ENCODE results near the gene RMDN2.
"Not testable (repeated sequence)": the region's sequence is repeated elsewhere in the genome, so short reads cannot be mapped to it uniquely, and the experiment has no call there.

The RMDN2 gene

DNA sequence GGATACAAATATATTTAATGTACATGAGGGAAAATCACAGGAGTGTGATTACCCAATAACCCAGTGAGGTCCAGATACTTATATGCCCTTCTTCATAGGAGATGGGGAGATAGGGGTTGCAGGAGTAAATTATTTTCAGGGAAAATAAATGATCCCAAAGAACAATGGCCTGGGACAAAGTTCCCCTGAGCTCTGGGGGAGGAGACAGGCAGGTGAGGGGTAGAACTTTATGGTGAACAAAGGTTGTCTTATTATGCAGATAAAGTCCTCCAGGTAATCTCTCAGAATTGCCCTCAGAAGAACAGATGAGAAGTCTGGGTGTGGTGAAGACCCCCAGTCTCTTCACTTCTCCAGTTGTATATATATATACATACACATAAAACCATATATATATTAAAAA is 22.1 kb upstream of the RMDN2 start:
- no peak for DNase-seq

DNA sequence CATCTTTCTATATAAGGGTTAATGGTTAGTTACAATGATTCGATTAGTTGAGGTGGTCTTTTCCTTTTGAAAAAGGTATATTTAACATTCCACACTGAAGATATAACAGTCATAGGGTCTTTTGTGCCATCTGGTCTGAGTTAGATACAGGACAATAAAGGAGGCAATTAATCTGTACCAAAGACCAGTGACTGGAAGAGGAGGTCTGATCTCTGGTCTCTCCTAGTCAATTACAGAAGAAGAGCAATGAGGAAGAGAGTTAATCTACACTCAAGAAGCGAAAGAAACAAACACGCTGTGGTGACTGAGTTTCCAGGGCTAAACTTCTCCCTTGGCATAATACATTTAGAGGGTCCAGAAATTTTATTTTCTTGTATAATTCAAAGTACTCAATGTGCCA is 20.7 kb upstream of the RMDN2 start:
- DNase-seq = no peak

DNA sequence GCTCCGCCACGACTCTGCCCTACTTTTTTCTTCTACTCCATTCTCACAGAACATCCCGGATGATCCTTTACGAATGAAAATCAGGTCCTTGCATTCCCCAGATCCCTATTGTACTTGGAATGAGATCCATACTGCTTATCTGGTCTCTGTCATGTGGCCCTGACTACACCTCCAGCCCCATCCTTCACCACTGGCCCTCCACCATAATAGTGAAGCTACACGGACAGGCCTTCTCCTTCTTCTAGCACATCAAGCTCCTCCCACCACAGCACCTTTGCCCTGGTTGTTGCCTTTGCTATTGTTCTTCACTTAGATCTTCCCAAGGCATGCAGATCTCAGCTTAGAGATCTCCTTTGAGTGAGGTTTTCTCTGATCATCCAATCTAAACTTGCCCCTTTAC is 20.1 kb upstream of the RMDN2 start:
- DNase-seq = no peak

DNA sequence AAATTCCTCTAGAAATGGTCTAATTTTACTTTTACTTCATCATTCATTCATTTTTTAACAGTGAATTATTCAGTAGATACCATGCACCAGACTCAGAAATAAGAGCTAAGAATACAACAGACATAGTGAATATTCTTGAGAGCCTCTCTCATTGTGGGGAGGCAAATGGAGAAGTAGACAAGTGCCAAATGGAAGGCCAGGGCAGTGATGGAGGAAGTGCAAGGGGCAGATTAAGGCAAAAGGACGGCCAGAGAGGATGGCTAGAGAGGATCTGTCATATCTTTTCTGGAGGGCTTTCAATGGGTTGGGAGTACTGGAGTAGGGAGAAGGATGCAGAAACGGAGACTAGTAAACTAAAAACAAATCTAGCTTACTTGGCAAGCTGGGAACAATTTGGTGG is 19.0 kb upstream of the RMDN2 start:
- no peak for DNase-seq

DNA sequence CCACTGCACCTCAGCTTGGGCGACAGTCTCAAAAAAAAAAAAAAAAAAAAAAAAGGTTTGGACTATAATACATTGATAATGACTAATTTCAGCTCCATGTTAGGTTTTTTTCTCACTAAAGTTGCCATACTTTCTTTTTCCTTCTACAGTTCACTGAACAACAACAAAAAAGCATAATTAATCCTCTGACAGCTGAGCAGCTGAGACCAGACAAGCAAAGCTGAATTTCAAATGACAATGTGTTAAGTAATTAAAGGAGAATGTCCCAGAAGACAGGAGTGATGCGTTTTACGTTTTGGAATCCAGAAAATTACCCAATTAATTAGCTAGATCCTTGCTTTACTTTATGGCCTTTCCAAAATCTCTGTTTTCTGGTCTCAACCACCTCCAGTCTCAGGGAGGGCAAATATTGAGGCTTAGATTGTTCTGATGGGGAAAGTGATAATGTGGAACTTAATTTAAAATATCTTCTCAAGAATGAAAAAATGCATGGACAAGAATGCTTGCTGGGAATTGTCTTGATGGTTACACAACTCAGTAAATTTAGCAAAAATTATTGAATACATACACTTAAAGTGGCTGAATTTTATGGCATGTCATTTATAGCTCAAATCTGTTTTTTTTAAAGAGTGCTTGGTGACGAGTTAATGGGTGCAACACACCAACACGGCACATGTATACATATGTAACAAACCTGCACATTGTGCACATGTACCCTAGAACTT is 17.4 kb upstream of the RMDN2 start:
- DNase-seq = no peak

DNA sequence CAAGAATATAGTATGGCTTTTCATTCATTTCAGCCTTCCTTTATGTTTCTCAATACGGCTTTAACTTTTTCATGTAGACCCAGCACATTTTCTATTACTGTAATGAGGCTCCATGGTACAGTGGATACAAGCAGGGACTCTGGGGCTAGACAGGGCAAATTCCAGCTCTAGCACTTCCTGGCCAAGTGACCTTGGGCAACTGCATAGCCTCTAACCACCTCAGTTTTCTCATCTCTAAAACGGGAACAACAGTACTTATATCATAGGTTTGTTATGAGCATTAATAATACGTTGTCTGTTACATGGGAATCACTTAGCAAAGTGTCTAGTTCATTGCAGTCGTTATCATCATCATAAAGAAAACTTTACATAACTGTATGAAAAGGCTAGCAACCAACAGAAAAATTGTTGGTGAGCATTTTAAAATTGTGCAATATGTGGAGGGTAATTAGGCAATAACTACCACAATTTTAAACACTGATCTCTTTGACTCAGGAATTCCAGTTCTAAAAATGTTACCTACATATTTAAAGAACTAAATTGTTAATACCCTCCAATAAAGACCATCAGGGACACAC is 13.7 kb upstream of the RMDN2 start:
- DNase-seq = no peak

DNA sequence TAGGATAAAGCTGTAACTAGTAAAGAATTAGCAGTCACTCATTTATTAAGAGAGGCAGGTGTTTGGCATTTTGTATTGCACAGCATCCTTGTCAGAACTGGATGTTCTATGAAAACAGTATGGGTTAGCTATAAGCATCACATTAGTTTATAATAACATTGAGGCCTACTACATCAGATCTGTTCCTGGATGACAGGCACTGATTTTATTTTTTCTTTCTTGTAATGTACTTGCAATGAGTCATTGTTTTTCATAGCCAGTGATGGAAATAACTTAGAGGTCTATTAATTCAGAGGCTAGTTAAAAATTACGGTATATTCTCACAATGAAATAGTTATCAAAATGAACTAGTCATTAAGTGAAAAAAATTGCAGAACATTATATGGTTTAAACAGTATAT is 13.0 kb upstream of the RMDN2 start:
- DNase-seq = no peak

DNA sequence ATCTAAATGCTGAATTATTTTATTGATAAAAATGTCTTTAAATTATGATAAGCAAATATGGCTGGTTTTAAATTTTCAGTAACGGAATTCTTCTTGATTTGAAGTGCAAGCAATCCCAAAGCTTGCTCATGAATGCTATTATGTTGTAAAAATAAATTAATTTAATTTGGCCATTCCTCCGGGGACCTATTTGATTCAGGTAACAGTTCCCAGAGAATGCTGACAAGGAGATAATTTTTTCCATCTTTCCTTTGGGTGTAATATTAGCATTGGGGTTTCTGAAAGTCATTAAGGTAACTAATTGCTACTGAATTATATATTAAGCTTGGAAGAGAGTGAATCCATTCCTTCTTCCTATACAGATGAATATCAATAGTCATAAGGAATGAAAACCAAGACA is 12.5 kb upstream of the RMDN2 start:
- no peak for DNase-seq

DNA sequence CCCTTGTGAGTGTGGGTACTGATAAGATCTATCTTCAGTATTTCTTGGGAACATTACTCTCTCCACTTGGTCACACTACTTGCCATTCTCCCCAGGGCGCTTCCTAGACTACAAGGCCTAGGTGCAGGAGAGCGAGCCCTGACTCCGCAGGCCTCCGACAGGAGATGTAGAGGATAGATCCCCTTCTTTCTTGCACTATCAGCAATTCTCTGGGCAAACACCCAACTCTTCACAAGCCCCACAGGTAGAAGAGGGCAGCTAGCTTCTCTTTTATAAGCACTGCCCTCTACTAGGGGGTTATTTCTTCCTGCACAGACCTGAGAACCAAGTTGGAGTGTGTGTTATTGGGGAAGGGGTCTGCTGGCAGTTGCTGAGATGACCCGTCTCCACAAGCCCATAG is 10.7 kb upstream of the RMDN2 start:
- DNase-seq = no peak

DNA sequence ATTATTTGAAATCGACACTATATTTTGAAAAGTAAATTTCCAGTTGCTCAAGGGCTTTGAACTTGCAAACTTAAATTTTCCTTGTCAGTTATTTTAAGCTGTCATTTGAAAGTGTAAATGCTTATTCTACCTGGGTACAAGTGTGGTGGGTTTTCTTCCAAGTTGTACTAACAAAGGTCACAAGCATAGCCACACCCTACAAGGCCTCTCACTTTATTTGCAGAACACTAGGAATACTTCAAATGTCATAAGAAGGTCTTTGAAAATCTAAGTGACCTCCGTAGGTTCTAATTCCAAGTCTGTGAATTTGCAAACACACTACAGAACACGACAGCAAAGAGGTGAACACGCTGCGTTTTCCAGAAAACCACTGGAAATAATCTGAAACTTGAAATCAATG is 9.3 kb upstream of the RMDN2 start:
- DNase-seq = no peak

DNA sequence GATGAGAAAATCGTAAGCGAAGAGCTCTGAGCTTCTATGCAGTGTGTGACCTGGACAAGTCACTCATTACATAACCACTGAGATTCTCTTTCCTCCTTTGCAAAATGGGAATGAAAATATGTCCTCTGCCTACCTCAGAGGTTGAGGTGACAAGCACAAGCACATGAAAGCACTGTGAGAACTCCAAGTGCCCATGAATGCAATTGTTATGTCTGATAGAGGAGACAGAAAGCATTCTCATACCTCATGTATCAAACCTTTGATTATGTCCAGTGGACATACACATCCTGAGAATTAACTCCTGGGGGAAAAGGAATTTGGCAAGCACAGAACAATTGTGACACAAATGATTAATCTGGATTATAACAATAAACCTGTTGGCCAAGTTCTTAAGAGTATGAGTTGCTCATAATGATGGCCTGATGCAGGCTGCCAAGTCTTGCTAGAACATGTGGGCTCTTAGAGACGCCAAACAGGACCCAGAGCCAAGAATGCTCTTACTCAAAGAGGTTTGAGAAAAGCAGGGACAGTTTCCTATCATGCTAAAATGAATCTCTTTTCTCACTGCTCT is 8.5 kb upstream of the RMDN2 start:
- DNase-seq = no peak

DNA sequence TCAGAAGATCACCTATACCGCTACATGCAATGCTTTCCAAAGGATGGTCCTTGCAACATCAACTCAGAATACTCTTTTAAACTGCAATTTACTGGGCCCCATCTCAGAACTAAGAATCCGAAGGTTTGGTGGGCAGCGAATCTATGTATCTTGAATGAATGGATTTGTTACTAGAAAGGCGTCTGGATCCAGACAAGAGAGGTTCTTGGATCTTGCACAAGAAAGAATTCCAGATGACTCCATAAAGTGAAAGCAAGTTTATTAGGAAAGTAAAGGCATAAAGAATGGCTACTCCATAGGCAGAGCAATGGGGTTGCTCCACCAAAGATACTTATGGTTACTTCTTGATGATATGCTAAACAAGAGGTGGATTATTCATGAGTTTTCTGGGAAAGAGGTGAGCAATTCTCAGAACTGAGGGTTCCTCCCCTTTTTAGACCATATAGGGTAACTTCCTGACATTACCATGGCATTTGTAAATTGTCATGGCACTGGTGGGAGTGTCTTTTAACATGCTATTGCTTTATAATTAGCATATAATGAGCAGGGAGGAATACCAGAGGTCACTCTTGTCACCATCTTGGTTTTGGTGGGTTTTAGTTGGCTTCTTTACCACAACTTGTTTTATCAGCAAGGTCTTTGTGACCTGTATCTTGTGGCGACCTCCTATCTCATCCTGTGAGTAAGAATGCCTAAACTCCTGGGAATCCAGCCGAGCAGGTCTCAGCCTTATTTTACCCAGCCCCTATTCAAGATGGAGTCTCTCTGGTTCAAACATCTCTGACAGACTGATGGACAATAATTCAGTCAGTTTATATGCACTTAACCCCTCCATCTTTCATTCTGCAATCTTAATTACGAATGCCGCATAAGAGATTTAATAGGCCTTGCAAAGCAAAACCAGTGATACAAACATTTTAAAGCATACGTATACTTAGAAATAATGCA is 7.5 kb upstream of the RMDN2 start:
- no peak for DNase-seq

DNA sequence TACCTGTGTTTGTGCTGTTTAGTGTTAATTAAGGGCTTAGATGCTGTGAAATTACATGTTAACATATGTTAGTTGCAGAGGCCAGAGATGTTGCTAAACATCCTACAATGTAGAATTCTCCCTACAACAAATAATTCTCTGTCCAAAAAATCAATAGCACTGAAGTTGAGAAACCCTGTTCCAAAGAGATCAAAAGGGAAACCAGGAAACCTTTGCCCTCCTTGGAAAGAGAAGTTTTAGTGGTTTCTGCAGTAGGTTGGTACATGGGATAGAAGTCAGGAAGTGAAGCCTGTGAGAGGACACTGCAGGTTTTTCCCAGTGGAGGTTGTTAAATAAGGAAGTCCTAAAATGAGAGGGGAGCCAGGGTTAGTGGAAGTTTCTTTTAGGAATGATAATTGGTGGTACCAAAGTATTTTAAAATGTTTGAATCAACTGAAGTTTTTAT is 6.3 kb upstream of the RMDN2 start:
- no peak for DNase-seq

DNA sequence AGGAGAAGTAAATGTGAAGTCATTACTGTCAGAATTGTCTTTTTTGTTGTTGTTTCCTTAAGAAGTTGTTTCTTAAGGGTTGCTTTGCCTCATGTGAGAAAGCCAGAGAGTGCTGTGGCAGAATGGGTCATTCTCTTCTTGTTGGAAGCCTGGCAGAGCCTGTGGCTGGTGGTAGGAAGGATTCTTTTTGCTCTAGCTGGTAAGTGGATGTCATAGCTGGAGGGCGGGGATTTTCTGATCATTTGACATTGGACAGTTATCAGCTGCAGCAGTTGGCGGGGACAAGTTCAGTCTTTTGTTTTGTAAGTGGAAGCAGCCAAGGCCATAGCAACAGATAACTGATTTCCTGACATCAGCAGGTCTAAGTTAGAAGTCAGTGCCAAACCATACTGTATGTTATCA is 5.5 kb upstream of the RMDN2 start:
- DNase-seq = no peak

DNA sequence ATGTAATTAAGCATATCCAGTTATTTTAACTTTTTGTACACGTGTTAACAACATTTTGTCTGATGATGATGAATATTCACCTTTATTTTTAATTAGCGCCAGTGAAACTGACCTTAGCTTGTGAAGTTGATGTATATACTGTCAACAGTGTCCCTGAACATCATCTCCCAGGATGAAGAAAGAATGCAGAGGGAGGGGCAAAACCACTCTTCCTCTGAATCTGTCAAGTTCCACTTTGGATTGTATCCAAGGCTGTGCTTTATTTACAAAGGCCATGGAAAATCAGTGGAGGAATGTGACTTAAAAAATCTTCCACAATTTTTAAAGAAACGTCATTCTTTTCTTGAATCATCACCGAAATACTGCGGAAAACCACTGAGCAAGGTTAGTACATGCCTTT is 4.5 kb upstream of the RMDN2 start:
- DNase-seq = no peak

DNA sequence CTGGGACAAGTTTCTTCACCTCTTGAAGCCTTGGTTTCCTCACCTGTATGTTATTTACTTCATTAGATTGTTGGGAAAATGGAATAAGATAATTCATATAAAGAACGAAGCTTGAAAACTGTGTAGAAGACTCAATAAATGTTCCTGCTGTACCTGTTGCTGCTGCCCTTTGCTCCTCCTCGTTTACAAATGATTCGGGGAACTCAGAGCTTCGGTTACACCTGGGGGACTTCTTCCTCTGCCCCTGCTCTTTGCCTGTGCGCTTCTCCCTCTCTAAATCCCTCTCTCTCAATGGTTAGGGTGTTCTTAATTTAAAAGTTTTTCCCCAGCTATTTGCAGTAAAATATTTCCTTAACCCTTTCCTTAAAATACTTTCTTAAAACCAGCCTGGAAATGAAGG is 3.3 kb upstream of the RMDN2 start:
- DNase-seq = no peak

DNA sequence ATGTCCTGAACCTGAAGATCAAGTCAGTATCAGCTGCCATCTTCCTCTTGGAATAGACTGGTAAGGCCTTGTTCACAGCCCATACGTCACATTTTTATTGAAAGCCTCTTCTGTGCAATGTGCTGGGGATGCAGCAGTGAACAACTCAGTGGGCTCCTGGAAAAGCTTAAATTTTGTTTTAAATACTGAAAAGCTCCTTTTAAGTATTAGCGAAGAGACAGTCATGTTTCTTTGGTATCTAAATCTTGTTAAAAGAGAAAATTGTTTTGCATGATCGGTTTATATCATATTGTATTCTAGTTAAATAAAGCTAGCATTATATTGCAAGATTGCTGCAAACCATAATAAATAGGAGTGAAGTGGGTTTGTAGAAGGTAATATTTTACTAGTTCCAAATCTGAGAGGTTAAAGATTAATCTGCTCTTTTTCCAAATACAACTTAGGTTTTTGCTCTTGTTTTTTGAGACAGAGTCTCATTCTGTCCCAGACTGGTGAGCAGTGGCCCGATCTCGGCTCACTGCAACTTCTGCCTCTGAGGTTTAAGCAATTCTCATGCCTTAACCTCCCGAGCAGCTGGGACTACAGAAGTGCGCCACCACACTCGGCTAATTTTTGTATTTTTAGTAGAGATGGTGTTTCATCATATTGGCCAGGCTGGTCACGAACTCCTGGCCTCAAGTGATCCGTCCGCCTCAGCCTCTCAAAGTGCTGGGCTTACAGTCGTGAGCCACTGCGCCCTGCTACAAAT is 1.6 kb upstream of the RMDN2 start:
- no peak for DNase-seq

DNA sequence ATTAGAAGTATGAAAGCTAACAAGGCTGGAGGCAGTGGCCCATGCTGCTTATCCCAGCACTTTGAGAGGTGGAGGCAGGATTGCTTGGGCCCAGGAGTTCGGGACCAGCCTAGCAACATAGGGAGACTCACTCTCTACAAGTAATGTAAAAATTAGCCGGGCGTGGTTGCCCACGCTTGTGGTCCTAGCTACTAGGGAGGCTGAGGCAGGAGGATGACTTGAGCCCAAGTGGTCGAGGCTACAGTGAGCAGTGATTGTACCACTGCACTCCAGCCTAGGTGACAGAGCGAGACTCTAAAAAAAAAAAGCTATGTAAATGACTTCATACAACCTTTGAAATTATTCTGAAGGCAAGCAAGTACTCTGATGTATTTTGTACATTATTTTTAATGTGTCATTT is 1.5 kb downstream of the RMDN2 start:
- no peak for DNase-seq

DNA sequence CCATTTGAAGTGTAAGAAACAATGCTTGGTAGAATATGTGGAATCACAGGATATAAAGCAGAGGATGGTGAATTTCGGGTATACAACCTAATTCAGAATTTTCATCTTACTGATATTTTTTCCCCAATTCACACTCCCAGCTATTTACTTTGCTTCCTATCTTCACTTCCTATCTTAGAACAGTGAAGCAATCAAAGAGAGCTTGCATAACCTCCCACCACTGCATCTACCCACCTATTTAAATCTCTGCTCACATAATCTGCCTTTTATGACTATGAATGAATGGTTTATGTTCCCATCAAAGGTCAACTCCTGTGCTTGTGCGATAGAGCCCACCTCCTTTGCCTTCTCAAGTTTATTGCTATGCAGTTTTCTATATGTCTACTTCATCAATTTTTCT is 3.3 kb downstream of the RMDN2 start:
- no peak for DNase-seq

DNA sequence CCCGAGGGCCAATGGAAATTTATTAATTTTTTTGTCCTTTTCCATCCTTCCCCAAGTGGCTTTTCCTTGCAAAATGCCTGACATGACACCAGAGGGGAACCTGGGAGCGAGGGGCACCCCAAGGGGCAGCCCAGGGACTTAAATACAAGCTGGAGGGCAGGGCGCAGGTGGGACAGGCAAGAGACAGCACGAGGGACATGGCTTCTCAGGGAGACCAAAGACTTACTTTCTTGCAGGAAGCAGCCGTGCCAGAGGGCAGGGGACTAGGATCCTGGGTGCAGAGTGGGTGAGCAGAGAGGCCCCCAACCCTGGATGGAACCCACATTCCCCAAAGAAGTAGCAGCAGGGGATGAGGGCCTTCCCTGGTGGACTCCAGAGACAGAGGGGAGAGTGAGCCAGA is 5.3 kb downstream of the RMDN2 start:
- DNase-seq = not testable (repeated sequence)

DNA sequence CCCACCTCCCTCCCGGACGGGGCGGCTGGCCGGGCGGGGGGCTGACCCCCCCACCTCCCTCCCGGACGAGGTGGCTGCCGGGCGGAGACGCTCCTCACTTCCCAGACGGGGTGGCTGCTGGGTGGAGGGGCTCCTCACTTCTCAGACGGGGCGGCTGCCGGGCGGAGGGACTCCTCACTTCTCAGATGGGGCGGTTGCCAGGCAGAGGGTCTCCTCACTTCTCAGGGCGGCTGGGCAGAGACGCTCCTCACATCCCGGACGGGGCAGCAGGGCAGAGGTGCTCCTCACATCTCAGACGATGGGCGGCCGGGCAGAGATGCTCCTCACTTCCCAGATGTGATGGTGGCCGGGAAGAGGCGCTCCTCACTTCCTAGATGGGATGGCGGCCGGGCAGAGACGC is 7.8 kb downstream of the RMDN2 start:
- not testable (repeated sequence) for DNase-seq

DNA sequence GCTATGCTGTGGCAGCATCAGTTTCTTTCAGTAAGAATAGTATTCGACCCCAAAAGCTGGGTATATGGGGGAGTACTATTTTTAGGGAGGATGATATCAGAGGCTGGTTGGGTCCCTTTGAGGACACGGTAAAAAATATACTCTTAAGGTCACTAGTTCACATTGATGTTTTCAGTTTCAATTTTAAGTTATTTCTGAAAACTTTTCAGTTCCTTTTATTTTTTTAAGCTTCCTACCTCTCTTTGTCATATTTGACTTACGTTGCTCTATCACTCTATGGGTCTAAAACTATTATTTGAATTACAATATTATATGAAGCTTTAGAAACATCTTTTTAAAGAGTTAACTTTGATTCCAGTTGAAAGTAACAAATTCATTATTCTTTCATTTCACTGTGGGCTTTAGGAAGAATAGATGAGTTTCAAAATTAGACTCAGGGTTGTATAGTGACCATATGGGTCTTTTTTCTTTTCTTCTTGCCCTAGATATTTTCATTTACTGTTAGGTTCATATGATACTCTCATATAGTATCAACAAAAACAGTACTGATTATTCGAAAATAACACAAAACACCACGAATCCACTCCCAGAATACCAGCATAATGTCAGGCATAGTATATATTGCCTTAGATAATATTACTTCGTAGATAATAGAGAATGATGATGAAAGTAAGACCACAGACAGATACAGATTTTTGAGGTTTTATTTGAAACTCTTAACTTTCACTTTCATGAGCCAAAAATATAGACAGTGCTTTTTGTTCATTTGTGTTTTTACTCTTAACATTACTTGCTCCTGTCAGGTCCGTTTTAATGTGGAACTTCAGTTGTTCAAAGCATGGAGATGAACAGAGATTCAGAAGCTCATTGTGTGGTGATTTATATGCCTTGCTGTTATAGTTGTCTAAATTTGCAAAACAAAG is 9.8 kb downstream of the RMDN2 start:
- no peak for DNase-seq

Measured in stimulated activated CD4-positive, alpha-beta T cell treated with anti-CD3 and anti-CD28 coated beads, Interleukin-2, amount 100 ng/mL, for 48 hours (primary cell).